Tibial nerve (tissue), 4 donors: Measurements from ENCODE around the gene SEC63. TPM values are rescaled to one million over a fixed set of nuclear protein-coding genes. Genes with fewer than 3 reads are reported as not detected.

Experiments used
- DNase-seq, 2 donors: peaks; one replicate each; pipeline ENCODE4 v3.0.0-alpha.2; 2019; ENCODE audit warnings: low spot score in 2 of 2
- H3K27ac ChIP-seq, 4 donors: fragments of 200-600 bp; sonication (generic) in 3 of 4; one replicate each; pipeline ENCODE4 v1.5.1; 2017 to 2019; ENCODE audit warnings: mild to moderate bottlenecking in 1 of 4
- H3K27me3 ChIP-seq, 2 donors: fragments of 200-600 bp; sonication (generic) in 1 of 2; one replicate each; pipeline versions ENCODE4 v1.5.1 to v1.6.0; 2017 to 2019
- H3K36me3 ChIP-seq, 3 donors: fragments of 200-600 bp; sonication (generic); one replicate each; pipeline ENCODE4 v1.5.1; 2018 to 2019
- H3K4me1 ChIP-seq, 4 donors: fragments of 200-600 bp; sonication (generic) in 3 of 4; one replicate each; pipeline ENCODE4 v1.5.1; 2017 to 2019
- H3K4me3 ChIP-seq, 4 donors: fragments of 200-600 bp; sonication (generic) in 3 of 4; one replicate each; pipeline ENCODE4 v1.5.1; 2017 to 2019; ENCODE audit warnings: mild to moderate bottlenecking in 1 of 4, moderate library complexity in 1 of 4
- H3K9me3 ChIP-seq, 4 donors: fragments of 200-600 bp; sonication (generic) in 3 of 4; one replicate each; pipeline ENCODE4 v1.5.1; 2017 to 2019
- CTCF ChIP-seq, 5 experiments: fragments of 200-600 bp in 3 of 5; fragments of 450-650 bp in 2 of 5; sonication (generic) in 3 of 5; IDR thresholded peaks; one replicate each; pipeline ENCODE4 v1.5.1; 2016 to 2019; ENCODE audit warnings: antibody characterized with exemption in 5 of 5, mild to moderate bottlenecking in 3 of 5, moderate library complexity in 2 of 5
- EP300 ChIP-seq, 2 donors: sonication (generic); formaldehyde crosslinking; IDR thresholded peaks; one replicate each; pipeline ENCODE4 v1.6.1; 2017; ENCODE audit warnings: antibody characterized with exemption in 2 of 2, mild to moderate bottlenecking in 1 of 2
- POLR2A ChIP-seq, 2 donors: fragments of 450-650 bp; IDR thresholded peaks; one replicate each; pipeline ENCODE4 v1.6.1; 2017; ENCODE audit warnings: antibody characterized with exemption in 2 of 2, mild to moderate bottlenecking in 2 of 2, moderate library complexity in 2 of 2
- WGBS, 2 donors: methylation state at CpG; one replicate each; pipeline ENCODE4 v1.1.5; 2018; 5-methylcytosine and 5-hydroxymethylcytosine counted together
- small RNA-seq: library from RNA; depleted of rRNA; stranded (forward); fragments of <200 nt; gene quantifications from one replicate; pipeline ENCODE3, GENCODE V24; 2016
- total RNA-seq, 4 donors: library from RNA; depleted of rRNA; stranded (reverse); fragments of >200 nt; gene quantifications; one replicate each; pipeline ENCODE4 v1.1.0, GENCODE V29; 2016

SEC63 gene
- total RNA-seq, 4 donors from 2014 or later, result 32.6 to 84.0 (median 44.5) TPM

GRCh38 chr6:107819217-107819616, 138.8 kb downstream of the SEC63 start:
- TF ChIP-seq POLR2A (IDR thresholded peaks at IDR 0.05) (no peak), EP300 (IDR thresholded peaks at IDR 0.05) (no peak), CTCF (IDR thresholded peaks at IDR 0.05) (no peak)
- H3K4me1 ChIP-seq, result peaks cover 0 to 19% (median 11%) of the 10 kb centered on the region in 4 donors
- no peaks in the 10 kb centered on the region for H3K9me3 ChIP-seq
- H3K36me3 ChIP-seq, result no peaks in the 10 kb centered on the region
- no peak for DNase-seq
- WGBS, 2 donors, result 69 to 76% methylated on average over 2 of the region's 2 CpGs
- no peak overlapping the region for H3K27ac ChIP-seq
- peaks cover 0 to 7% of the 10 kb centered on the region in 2 donors for H3K27me3 ChIP-seq
- H3K4me3 ChIP-seq, result no peak overlapping the region

- no peaks in the 10 kb centered on the region for H3K9me3 ChIP-seq
- H3K4me3 ChIP-seq, result no peak overlapping the region
- H3K36me3 ChIP-seq, result no peaks in the 10 kb centered on the region
- H3K27me3 ChIP-seq, result no peaks in the 10 kb centered on the region
- no peak for TF ChIP-seq EP300 (IDR thresholded peaks at IDR 0.05)
- no peak for TF ChIP-seq CTCF (IDR thresholded peaks at IDR 0.05)
- no peak for TF ChIP-seq POLR2A (IDR thresholded peaks at IDR 0.05)
- peaks cover 0 to 19% (median 11%) of the 10 kb centered on the region in 4 donors for H3K4me1 ChIP-seq
- WGBS, 2 donors, result 60 to 65% methylated on average over 1 of the region's 1 CpG
- DNase-seq, result no peak
- no peak overlapping the region for H3K27ac ChIP-seq
Measured at GRCh38 chr6:107818272-107818671, 139.7 kb downstream of the SEC63 start.

GRCh38 chr6:107817784-107818183, 140.2 kb downstream of the SEC63 start:
- TF ChIP-seq EP300 (IDR thresholded peaks at IDR 0.05) (no peak), POLR2A (IDR thresholded peaks at IDR 0.05) (no peak), CTCF (IDR thresholded peaks at IDR 0.05) (no peak)
- 66 to 72% methylated on average over 4 of the region's 4 CpGs for WGBS, 2 donors
- Histone ChIP-seq H3K27ac (no peak overlapping the region), H3K4me3 (no peak overlapping the region), H3K9me3 (no peaks in the 10 kb centered on the region), H3K36me3 (no peaks in the 10 kb centered on the region), H3K4me1 (peaks cover 0 to 19% (median 11%) of the 10 kb centered on the region in 4 donors), H3K27me3 (no peaks in the 10 kb centered on the region)
- no peak for DNase-seq

Small RNAs within 50 kb of the gene (small RNA-seq; reads per million reads assigned to genes)
- gene MTHFD2P3, result not detected
- not detected for gene RF00045
- gene RNU6-437P, result not detected

Other genes starting within 250 kb of the SEC63 start
- gene SCML4, start 133.9 kb downstream of the SEC63 start, total RNA-seq, result under 1 TPM in 3 of 4 donors, not detected in 1; 0.60 to 0.87 (median 0.84) TPM
- 100 to 1,000 TPM in 2 of 4 donors, 10 to 100 TPM in 2; 49.8 to 136 (median 96.0) TPM for gene OSTM1, start 116.5 kb upstream of the SEC63 start, total RNA-seq
- not detected for gene NR2E1, start 207.8 kb upstream of the SEC63 start, total RNA-seq